Pancreas (tissue), 10 donors: ENCODE data around the gene OR6Y1. TPM values are rescaled to one million over a fixed set of nuclear protein-coding genes. Genes with fewer than 3 reads are reported as not detected.

Source experiments
- ATAC-seq, 4 donors: fragments of 200-7000 bp; cut with Tn5 transposase; one replicate each; pipeline versions ENCODE4 v1.8.0 to v1.9.1; 2020; ENCODE audit warnings: mild to moderate bottlenecking in 4 of 4, moderate library complexity in 4 of 4
- DNase-seq, 6 donors: peaks; one replicate each; pipeline ENCODE4 v3.0.0-alpha.2; 2020
- FAIRE-seq: peaks from 2 replicates; lab custom pipeline; 2012; peaks lifted over from hg19 to GRCh38; lab: Jason Lieb, UNC
- H3K27ac ChIP-seq, 4 donors: fragments of 200-600 bp; sonication (generic); 1 replicate in 3 of 4; 2 replicates in 1 of 4; pipeline versions ENCODE4 v1.5.0 to v1.8.0; 2020
- H3K27me3 ChIP-seq, 4 donors: fragments of 200-600 bp; one replicate each; pipeline ENCODE4 v1.8.0; 2021
- H3K36me3 ChIP-seq, 3 donors: fragments of 200-600 bp; sonication (generic) in 1 of 3; one replicate each; pipeline versions ENCODE4 v1.5.0 to v1.8.0; 2020 to 2021
- H3K4me1 ChIP-seq, 3 donors: fragments of 200-600 bp; one replicate each; pipeline ENCODE4 v1.8.0; 2021
- H3K4me3 ChIP-seq, 4 donors: fragments of 200-600 bp; sonication (generic) in 2 of 4; one replicate each; pipeline versions ENCODE4 v1.5.0 to v1.8.0; 2020 to 2021
- H3K9me3 ChIP-seq, 4 donors: fragments of 200-600 bp; one replicate each; pipeline ENCODE4 v1.8.0; 2021
- WGBS, 2 donors: extraction: QIAGEN DNeasy Blood & Tissue Kit; methylation state at CpG; one replicate each; pipeline ENCODE4 v1.1.7; 2013; 5-methylcytosine and 5-hydroxymethylcytosine counted together
- intact Hi-C, 3 donors: fragments of 100-400 bp; cut with DNase I; formaldehyde crosslinking; loops; one replicate each; pipeline versions ENCODE4 v1.11.1 to v1.14.2; 2022
- polyA plus RNA-seq, 2 donors: library from polyadenylated mRNA; stranded (reverse); fragments of 200-250 nt; gene quantifications; one replicate each; pipeline ENCODE4 v1.2.3, GENCODE V29; 2013
- total RNA-seq, 6 donors: library from RNA; stranded (reverse); fragmentation: NEBNext Ultra II Directional in 4 of 6; extraction: Animal tissue kit (Norgen Biotek cat#: 25700) in 4 of 6; gene quantifications; one replicate each; pipeline versions ENCODE4 v1.2.1 to v1.2.4, GENCODE V29; 2021 to 2023
- TF ChIP-seq, protein P1 (sequence below), 4 donors: fragments of 200-600 bp; sonication (generic) in 3 of 4; IDR thresholded peaks; one replicate each; pipeline versions ENCODE4 v1.5.0 to v1.8.0; 2021; ENCODE audit warnings: antibody characterized with exemption in 4 of 4
- donor health status: healthy with polysubstance abuse.
- donor health status: DM: no; HTN: no; CAD: no; lungs with moderate emphysema.
- donor health status: DM: no; HTN: no; CAD: no.
- donor health status: control.
- donor health status: control.
- donor health status: Bipolar disorder and iron deficiency.
- donor health status: DM: yes; HTN: yes; CAD: no.
- donor health status: DM: no; HTN: no; CAD: no.
- donor health status: DM: no; HTN: no; CAD: no.
- donor health status: DM: yes; HTN: yes; CAD: no.

Gene OR6Y1
- total and polyA plus RNA-seq, 8 donors = not detected

DNA sequence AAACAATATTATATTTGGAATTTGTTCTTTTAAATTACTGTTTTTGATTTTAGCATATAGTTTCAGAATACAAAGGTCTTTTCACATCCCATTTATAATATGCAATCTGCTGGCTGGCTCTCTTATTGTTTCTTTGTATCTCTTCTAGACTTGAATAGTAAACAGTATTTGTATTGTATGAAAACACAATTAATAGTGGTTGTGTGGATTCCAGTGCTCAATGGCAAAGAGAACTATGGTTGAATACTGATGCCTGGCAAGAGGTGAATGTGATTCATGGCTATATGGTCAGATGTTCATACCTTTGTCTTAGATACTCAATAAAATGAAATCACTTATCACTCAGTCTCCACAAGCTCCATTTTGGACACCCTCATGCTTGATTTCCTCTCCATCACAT lies 37.2 kb downstream of the OR6Y1 start:
- ATAC-seq = no peak
- H3K36me3 ChIP-seq = no peaks in the 10 kb centered on the region
- no peaks in the 10 kb centered on the region for H3K27me3 ChIP-seq
- H3K9me3 ChIP-seq = no peaks in the 10 kb centered on the region
- no peak overlapping the region for H3K27ac ChIP-seq
- no peak overlapping the region for H3K4me3 ChIP-seq
- TF ChIP-seq, protein P1, sequence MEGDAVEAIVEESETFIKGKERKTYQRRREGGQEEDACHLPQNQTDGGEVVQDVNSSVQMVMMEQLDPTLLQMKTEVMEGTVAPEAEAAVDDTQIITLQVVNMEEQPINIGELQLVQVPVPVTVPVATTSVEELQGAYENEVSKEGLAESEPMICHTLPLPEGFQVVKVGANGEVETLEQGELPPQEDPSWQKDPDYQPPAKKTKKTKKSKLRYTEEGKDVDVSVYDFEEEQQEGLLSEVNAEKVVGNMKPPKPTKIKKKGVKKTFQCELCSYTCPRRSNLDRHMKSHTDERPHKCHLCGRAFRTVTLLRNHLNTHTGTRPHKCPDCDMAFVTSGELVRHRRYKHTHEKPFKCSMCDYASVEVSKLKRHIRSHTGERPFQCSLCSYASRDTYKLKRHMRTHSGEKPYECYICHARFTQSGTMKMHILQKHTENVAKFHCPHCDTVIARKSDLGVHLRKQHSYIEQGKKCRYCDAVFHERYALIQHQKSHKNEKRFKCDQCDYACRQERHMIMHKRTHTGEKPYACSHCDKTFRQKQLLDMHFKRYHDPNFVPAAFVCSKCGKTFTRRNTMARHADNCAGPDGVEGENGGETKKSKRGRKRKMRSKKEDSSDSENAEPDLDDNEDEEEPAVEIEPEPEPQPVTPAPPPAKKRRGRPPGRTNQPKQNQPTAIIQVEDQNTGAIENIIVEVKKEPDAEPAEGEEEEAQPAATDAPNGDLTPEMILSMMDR (IDR thresholded peaks at IDR 0.05) = no peak
- intact Hi-C loops = no loop called here
- DNase-seq = no peak
- H3K4me1 ChIP-seq = no peaks in the 10 kb centered on the region
- no peak for FAIRE-seq

GRCh38 chr1:158509471-158510156 lies 44.6 kb downstream of the OR6Y1 start:
- no peak overlapping the region for H3K4me3 ChIP-seq
- ATAC-seq = no peak
- H3K4me1 ChIP-seq = no peaks in the 10 kb centered on the region
- DNase-seq = no peak
- H3K9me3 ChIP-seq = no peaks in the 10 kb centered on the region
- intact Hi-C loops = no loop called here
- no peak overlapping the region for H3K27ac ChIP-seq
- WGBS, 2 donors = 26 to 33% methylated on average over 4 of the region's 4 CpGs
- FAIRE-seq = no peak
- no peaks in the 10 kb centered on the region for H3K27me3 ChIP-seq
- H3K36me3 ChIP-seq = no peaks in the 10 kb centered on the region
- TF ChIP-seq, protein P1 (IDR thresholded peaks at IDR 0.05) = no peak

DNA sequence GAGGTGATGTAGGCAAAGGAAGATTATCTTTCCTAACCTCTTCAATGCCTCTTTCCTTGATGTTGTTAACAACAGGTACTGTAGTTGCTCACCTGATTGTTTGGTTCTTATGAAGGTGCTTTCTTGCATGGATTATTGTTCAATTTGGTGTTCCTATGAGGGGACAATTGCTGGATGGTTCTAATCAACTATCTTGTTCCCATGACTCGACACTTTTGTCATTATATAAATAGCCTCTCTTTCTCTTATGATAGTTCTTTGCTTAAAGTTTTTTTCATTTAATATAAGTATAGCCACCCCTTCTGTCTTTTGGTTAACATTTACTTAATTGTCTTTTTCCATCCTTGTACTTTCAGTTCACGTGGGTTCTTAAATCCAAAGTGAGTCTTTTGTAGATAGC lies 46.7 kb downstream of the OR6Y1 start:
- FAIRE-seq = no peak
- WGBS, 2 donors = 62% methylated on average over 2 of the region's 2 CpGs
- no peak for ATAC-seq

GRCh38 chr1:158506369-158506987 lies 47.7 kb downstream of the OR6Y1 start:
- FAIRE-seq (no peak), DNase-seq (no peak), ATAC-seq (no peak)
- intact Hi-C loops = no loop called here
- H3K4me3 ChIP-seq = no peak overlapping the region
- H3K9me3 ChIP-seq = no peaks in the 10 kb centered on the region
- H3K4me1 ChIP-seq = no peaks in the 10 kb centered on the region
- H3K27ac ChIP-seq = no peak overlapping the region
- WGBS, 2 donors = 14 to 26% methylated on average over 1 of the region's 1 CpG
- TF ChIP-seq, protein P1 (IDR thresholded peaks at IDR 0.05) = no peak
- H3K27me3 ChIP-seq = no peaks in the 10 kb centered on the region
- no peaks in the 10 kb centered on the region for H3K36me3 ChIP-seq

More for the DNA sequence above, 46.7 kb downstream of the OR6Y1 start:
- Histone ChIP-seq H3K27me3 (no peaks in the 10 kb centered on the region), H3K4me3 (no peak overlapping the region), H3K4me1 (no peaks in the 10 kb centered on the region), H3K9me3 (no peaks in the 10 kb centered on the region), H3K27ac (no peak overlapping the region), H3K36me3 (no peaks in the 10 kb centered on the region)
- intact Hi-C loops = no loop called here
- no peak for DNase-seq
- TF ChIP-seq, protein P1 (IDR thresholded peaks at IDR 0.05) = no peak

DNA sequence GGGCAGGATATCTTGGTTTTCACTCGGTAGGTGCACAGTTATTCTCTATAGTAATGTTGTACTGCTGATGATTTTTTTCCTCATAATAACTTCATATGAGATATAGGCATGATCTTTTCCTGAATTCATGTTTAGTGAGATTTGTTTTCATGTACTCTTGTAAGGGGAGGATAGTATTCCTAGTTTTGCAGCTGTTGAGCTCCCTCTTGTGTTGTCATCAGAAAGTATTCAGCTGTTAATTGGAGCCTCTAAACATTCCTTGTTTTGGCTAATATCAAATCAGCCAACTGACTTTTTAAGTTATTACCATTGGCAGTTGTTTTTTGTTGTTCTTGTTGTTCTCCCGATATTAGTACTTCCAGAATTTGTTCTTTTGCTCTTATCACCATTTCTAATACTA lies 57.8 kb downstream of the OR6Y1 start:
- Histone ChIP-seq H3K36me3 (no peaks in the 10 kb centered on the region), H3K27ac (no peak overlapping the region), H3K9me3 (no peaks in the 10 kb centered on the region), H3K4me1 (no peaks in the 10 kb centered on the region), H3K27me3 (peaks cover 0 to 11% (median 0%) of the 10 kb centered on the region in 4 donors), H3K4me3 (no peak overlapping the region)
- DNase-seq (no peak), FAIRE-seq (no peak), ATAC-seq (no peak)
- intact Hi-C loops = no loop called here
- TF ChIP-seq, protein P1 (IDR thresholded peaks at IDR 0.05) = no peak
- WGBS, 2 donors = 13 to 22% methylated on average over 2 of the region's 2 CpGs
